Activated naive CD4-positive, alpha-beta T cell treated with anti-CD3 and anti-CD28 coated beads, Interleukin-2, amount 50 U/mL, for 24 hours (primary cell): ENCODE measurements around the gene FABP1.

Source experiments
- H3K27ac Mint-ChIP-seq: one replicate; pipeline ENCODE4 v1.8.0; 2021; ENCODE audit warnings: mild to moderate bottlenecking, mixed read lengths
- H3K27me3 Mint-ChIP-seq: one replicate; pipeline ENCODE4 v1.8.0; 2021; ENCODE audit warnings: mixed read lengths
- H3K36me3 Mint-ChIP-seq: one replicate; pipeline ENCODE4 v1.8.0; 2021; ENCODE audit warnings: mixed read lengths
- H3K4me1 Mint-ChIP-seq: one replicate; pipeline ENCODE4 v1.8.0; 2021; ENCODE audit warnings: mixed read lengths
- H3K4me3 Mint-ChIP-seq: one replicate; pipeline ENCODE4 v1.8.0; 2021; ENCODE audit warnings: mild to moderate bottlenecking, mixed read lengths
- H3K9me3 Mint-ChIP-seq: one replicate; pipeline ENCODE4 v1.8.0; 2021; ENCODE audit warnings: mixed read lengths

FABP1 gene

DNA sequence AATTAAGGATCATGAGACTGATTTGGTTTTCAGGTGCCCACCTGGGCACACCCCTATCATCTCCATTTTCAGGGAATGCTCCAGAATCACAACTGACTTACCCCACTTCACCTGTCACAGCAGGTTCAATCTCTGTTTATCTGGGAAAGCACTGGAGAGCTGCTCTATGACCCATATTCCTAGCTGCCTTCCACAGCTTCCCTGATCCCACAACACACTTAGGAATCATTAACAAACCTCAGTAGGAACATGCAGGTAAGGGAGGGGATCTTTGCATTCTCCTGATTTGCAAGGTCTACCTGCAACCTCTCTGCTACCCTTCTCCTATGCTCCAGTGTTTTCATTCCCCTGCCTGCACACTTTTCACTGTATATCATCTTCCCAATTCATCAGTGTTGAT is 18.7 kb upstream of the FABP1 start:
- no peak overlapping the region for H3K4me3 Mint-ChIP-seq
- peaks cover 8% of the 10 kb centered on the region for H3K27me3 Mint-ChIP-seq
- H3K4me1 Mint-ChIP-seq: no peaks in the 10 kb centered on the region
- peaks cover 6% of the 10 kb centered on the region for H3K36me3 Mint-ChIP-seq
- H3K9me3 Mint-ChIP-seq: peaks cover 26% of the 10 kb centered on the region
- no peak overlapping the region for H3K27ac Mint-ChIP-seq

GRCh38 chr2:88144914-88145497 is 17.1 kb upstream of the FABP1 start:
- Mint-ChIP-seq H3K36me3 (peaks cover 6% of the 10 kb centered on the region), H3K4me3 (no peak overlapping the region), H3K27me3 (peaks cover 8% of the 10 kb centered on the region), H3K27ac (no peak overlapping the region), H3K4me1 (no peaks in the 10 kb centered on the region), H3K9me3 (peaks cover 32% of the 10 kb centered on the region)

- Mint-ChIP-seq H3K27me3 (peaks cover 8% of the 10 kb centered on the region), H3K27ac (no peak overlapping the region), H3K9me3 (peaks cover 29% of the 10 kb centered on the region), H3K36me3 (peaks cover 6% of the 10 kb centered on the region), H3K4me3 (no peak overlapping the region), H3K4me1 (no peaks in the 10 kb centered on the region)
These were observed 16.4 kb upstream of the FABP1 start for GRCh38 chr2:88144271-88144670.

DNA sequence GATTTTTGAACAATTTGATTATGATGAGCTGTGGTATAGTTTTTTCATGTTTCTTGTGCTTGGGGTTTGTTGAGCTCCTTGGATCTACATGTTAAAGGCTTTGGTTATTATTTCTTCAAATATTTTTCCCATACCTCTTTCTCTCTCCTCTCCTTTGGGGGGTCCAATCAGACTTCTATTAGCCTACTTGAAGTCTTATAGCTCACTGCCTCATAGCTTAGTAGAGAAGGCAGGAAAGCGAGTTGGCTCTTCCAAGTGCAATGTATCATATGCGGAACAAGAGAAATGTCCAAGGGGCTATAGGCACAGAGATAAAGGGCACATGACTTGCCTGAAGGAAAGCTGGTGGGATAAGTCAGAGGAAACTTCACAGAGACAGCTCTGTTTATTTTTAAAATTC is 14.1 kb upstream of the FABP1 start:
- H3K27ac Mint-ChIP-seq: peak overlapping the region; percentile 26
- peaks cover 3% of the 10 kb centered on the region for H3K36me3 Mint-ChIP-seq
- no peak overlapping the region for H3K4me3 Mint-ChIP-seq
- H3K4me1 Mint-ChIP-seq: no peaks in the 10 kb centered on the region
- H3K27me3 Mint-ChIP-seq: peaks cover 8% of the 10 kb centered on the region
- H3K9me3 Mint-ChIP-seq: peaks cover 18% of the 10 kb centered on the region

- H3K36me3 Mint-ChIP-seq: peaks cover 3% of the 10 kb centered on the region
- peaks cover 8% of the 10 kb centered on the region for H3K27me3 Mint-ChIP-seq
These were observed 11.9 kb upstream of the FABP1 start for GRCh38 chr2:88139804-88140203.

GRCh38 chr2:88139203-88139702 is 11.4 kb upstream of the FABP1 start:
- H3K36me3 Mint-ChIP-seq: peaks cover 3% of the 10 kb centered on the region
- H3K4me3 Mint-ChIP-seq: no peak overlapping the region
- H3K27ac Mint-ChIP-seq: no peak overlapping the region
- H3K4me1 Mint-ChIP-seq: no peaks in the 10 kb centered on the region
- H3K9me3 Mint-ChIP-seq: peaks cover 18% of the 10 kb centered on the region
- H3K27me3 Mint-ChIP-seq: peaks cover 7% of the 10 kb centered on the region

More at GRCh38 chr2:88139804-88140203, 11.9 kb upstream of the FABP1 start:
- no peak overlapping the region for H3K27ac Mint-ChIP-seq
- H3K9me3 Mint-ChIP-seq: peaks cover 18% of the 10 kb centered on the region
- no peaks in the 10 kb centered on the region for H3K4me1 Mint-ChIP-seq
- no peak overlapping the region for H3K4me3 Mint-ChIP-seq

- Mint-ChIP-seq H3K4me3 (no peak overlapping the region), H3K36me3 (peaks cover 3% of the 10 kb centered on the region), H3K27me3 (peaks cover 4% of the 10 kb centered on the region), H3K9me3 (peaks cover 11% of the 10 kb centered on the region), H3K4me1 (no peaks in the 10 kb centered on the region), H3K27ac (no peak overlapping the region)
These were observed 10.0 kb upstream of the FABP1 start for GRCh38 chr2:88137833-88138232.

DNA sequence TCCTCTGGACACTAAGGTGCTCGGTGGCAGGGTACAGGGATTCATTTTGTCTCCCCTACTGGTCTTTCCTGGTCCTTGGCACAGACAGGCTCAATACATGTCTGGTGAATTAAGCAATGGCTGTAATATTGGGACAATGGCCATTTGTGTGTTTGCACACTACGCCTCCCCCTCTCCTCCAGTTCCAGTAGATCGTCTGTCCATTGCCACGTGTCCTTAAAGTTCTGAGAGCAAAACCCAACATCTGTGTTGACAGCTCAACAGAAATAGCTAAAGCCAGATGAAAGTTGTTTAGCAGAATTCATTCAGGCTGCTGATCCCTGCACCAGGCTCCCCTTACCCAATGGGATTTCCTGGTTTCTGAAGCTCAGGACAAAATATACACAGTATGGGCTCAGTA is 9.0 kb upstream of the FABP1 start:
- no peaks in the 10 kb centered on the region for H3K4me1 Mint-ChIP-seq
- H3K4me3 Mint-ChIP-seq: no peak overlapping the region
- no peak overlapping the region for H3K27ac Mint-ChIP-seq
- H3K36me3 Mint-ChIP-seq: peaks cover 1% of the 10 kb centered on the region
- peaks cover 2% of the 10 kb centered on the region for H3K27me3 Mint-ChIP-seq
- peaks cover 8% of the 10 kb centered on the region for H3K9me3 Mint-ChIP-seq

GRCh38 chr2:88133875-88134274 is 6.0 kb upstream of the FABP1 start:
- Mint-ChIP-seq H3K36me3 (no peaks in the 10 kb centered on the region), H3K4me3 (no peak overlapping the region), H3K27ac (no peak overlapping the region), H3K27me3 (no peaks in the 10 kb centered on the region), H3K9me3 (no peaks in the 10 kb centered on the region), H3K4me1 (no peaks in the 10 kb centered on the region)

- Mint-ChIP-seq H3K27me3 (no peaks in the 10 kb centered on the region), H3K9me3 (no peaks in the 10 kb centered on the region), H3K36me3 (no peaks in the 10 kb centered on the region), H3K4me3 (no peak overlapping the region), H3K4me1 (no peaks in the 10 kb centered on the region), H3K27ac (no peak overlapping the region)
These were observed 4.1 kb upstream of the FABP1 start for GRCh38 chr2:88131999-88132368.

DNA sequence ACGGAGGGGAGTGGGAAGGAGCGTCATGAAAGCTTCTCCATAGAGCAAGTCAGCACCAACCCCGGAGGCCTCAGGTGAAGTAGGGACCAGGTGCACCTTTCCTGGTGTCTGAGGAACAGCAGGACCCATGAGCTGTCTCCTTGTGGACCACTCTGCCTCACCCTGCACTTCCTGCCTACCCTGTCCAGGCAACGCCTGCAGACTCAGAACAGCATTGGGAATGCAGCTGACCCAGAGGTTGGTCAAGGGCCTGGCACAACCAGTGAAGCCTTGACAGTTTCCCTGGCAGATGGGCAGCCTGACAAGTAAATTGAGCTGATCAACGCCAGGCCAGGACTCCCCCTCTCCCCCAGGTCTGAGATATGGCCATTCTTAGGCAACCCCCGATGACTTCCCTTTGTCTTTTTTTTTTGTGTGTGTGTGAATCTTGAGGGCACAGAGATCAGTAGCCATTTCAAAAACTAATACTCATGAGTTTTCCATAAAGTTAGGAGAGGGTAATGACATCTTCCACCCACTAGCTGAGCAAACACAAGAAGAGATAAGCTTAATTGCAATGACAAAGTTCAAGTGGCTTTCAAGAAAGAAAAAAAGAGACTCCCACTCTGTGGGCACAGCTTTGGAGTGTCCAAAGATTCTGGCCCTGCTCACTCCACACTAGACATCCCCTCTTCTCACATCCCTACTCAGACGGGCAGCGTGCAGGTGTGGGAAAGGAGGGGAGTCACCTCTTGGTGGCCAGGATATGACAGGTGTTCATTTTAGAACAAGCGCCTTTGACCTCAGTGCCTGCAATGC is 3.5 kb upstream of the FABP1 start:
- Mint-ChIP-seq H3K4me3 (no peak overlapping the region), H3K4me1 (no peaks in the 10 kb centered on the region), H3K27me3 (no peaks in the 10 kb centered on the region), H3K36me3 (no peaks in the 10 kb centered on the region), H3K27ac (no peak overlapping the region), H3K9me3 (no peaks in the 10 kb centered on the region)

DNA sequence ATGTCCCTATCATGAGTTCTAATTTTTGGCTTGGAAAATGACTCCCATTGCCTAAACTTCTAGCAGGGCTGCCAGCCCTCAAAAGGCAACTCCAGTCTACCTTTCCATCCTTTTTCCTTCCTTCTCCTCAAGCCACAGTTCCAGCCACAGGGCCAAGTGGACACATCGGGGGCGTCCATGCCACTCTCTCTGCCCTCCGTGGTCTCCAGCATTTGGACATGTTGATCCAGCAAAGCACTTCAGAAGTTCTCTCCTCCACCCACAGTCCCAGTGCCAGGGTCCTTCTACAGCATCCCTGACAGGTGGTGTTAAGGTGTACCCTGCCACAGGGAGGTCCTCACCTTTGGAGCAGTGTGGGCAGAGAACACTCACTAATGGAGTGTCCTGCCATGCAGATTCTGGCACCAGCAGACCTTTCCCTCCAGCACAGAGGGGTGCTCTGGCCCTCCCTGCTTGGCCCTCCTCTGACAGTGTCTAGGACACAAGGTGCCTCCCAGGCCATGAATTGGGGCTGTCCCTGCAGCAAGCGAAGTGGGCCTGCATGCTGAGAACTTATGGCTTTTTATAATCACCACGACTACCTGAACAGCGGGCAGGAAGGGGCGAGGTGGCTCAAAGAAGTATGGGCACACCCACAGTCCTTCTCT is 1.6 kb upstream of the FABP1 start:
- no peak overlapping the region for H3K4me3 Mint-ChIP-seq
- no peak overlapping the region for H3K27ac Mint-ChIP-seq
- no peaks in the 10 kb centered on the region for H3K9me3 Mint-ChIP-seq
- no peaks in the 10 kb centered on the region for H3K4me1 Mint-ChIP-seq
- no peaks in the 10 kb centered on the region for H3K27me3 Mint-ChIP-seq
- no peaks in the 10 kb centered on the region for H3K36me3 Mint-ChIP-seq

DNA sequence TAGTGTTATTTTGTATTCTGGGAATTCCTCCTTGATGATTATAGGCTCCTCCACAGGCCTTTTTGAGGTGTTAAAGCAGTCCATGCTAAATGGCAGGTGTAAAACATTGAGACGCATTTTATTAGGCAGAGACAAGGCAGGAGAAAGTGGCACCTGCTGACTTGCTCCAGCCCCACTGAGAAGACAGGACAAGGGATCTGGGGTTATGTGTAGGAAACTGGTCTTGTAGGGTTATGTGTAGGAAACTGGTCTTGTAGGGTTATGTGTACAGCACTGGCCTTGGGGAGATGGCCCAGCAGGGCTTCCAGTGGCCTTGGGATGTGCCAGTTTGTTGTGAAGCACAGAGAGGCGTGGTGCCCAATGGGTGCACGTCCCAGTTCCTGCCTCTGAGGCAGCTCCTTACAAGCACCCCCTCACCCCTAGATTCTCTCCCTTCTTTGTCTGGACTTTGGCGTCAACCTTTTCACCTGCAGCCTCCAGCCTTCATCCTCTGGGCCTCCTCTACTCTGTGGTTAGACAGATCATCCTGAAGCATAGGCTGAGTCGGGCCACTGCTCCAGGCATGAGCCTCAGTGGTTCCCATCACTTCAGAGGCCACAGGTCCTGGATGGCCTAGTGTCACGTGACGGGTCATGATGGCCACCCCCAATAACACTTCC is 921 bp upstream of the FABP1 start:
- H3K27me3 Mint-ChIP-seq: no peaks in the 10 kb centered on the region
- no peaks in the 10 kb centered on the region for H3K9me3 Mint-ChIP-seq
- H3K4me3 Mint-ChIP-seq: no peak overlapping the region
- no peaks in the 10 kb centered on the region for H3K36me3 Mint-ChIP-seq
- no peaks in the 10 kb centered on the region for H3K4me1 Mint-ChIP-seq
- no peak overlapping the region for H3K27ac Mint-ChIP-seq

DNA sequence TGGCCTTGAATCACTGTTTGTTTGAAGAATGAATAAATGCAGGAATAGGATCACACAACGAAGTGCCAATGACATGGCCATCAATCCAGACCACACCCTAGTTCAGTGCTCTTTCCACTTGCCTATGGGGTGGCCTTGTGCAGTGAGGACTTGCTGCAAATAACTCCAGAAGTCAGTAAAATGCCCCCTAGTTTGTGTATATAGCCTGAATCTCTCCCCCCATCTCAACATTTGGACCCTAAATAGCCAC is 299 bp downstream of the FABP1 start:
- Mint-ChIP-seq H3K36me3 (no peaks in the 10 kb centered on the region), H3K27ac (no peak overlapping the region), H3K27me3 (no peaks in the 10 kb centered on the region), H3K9me3 (no peaks in the 10 kb centered on the region), H3K4me3 (no peak overlapping the region), H3K4me1 (no peaks in the 10 kb centered on the region)

GRCh38 chr2:88126772-88127637 is 857 bp downstream of the FABP1 start:
- Mint-ChIP-seq H3K36me3 (no peaks in the 10 kb centered on the region), H3K4me3 (no peak overlapping the region), H3K9me3 (no peaks in the 10 kb centered on the region), H3K27ac (no peak overlapping the region), H3K4me1 (no peaks in the 10 kb centered on the region), H3K27me3 (no peaks in the 10 kb centered on the region)
